Hepatocyte (in vitro differentiated cells): ENCODE measurements around the gene WDR17.

Experiments
- EZH2 ChIP-seq: fragments of 200-600 bp; sonication (generic); IDR thresholded peaks from 2 replicates; pipeline ENCODE4 v1.6.1; 2016; ENCODE audit warnings: antibody characterized with exemption, mild to moderate bottlenecking, borderline replicate concordance
- EZH2phosphoT487 ChIP-seq: fragments of 200-600 bp; sonication (generic); IDR thresholded peaks from one replicate; pipeline ENCODE4 v1.6.1; 2018; ENCODE audit warnings: antibody characterized with exemption, mild to moderate bottlenecking, low read depth, moderate library complexity; ENCODE audit not compliant: unreplicated experiment, severe bottlenecking
- TF ChIP-seq, protein P1 (sequence below): fragments of 200-600 bp; sonication (generic); IDR thresholded peaks from 2 replicates; pipeline ENCODE4 v1.5.1; 2016; ENCODE audit warnings: antibody characterized with exemption, mild to moderate bottlenecking; ENCODE audit not compliant: poor library complexity

- TF ChIP-seq, protein P1, sequence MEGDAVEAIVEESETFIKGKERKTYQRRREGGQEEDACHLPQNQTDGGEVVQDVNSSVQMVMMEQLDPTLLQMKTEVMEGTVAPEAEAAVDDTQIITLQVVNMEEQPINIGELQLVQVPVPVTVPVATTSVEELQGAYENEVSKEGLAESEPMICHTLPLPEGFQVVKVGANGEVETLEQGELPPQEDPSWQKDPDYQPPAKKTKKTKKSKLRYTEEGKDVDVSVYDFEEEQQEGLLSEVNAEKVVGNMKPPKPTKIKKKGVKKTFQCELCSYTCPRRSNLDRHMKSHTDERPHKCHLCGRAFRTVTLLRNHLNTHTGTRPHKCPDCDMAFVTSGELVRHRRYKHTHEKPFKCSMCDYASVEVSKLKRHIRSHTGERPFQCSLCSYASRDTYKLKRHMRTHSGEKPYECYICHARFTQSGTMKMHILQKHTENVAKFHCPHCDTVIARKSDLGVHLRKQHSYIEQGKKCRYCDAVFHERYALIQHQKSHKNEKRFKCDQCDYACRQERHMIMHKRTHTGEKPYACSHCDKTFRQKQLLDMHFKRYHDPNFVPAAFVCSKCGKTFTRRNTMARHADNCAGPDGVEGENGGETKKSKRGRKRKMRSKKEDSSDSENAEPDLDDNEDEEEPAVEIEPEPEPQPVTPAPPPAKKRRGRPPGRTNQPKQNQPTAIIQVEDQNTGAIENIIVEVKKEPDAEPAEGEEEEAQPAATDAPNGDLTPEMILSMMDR, result no peak
- no peak for TF ChIP-seq EZH2
- no peak for TF ChIP-seq EZH2phosphoT487
Observed at GRCh38 chr4:176186671-176187395, 121.2 kb downstream of the WDR17 start.
